ENCODE data around the gene RAMP1. TPM values are rescaled to one million over a fixed set of nuclear protein-coding genes. Genes with fewer than 3 reads are reported as not detected.

RAMP1 gene
- total RNA-seq, 1 donor from 2014 or later: 2.1 TPM

GRCh38 chr2:237863689-237864443 lies 4.4 kb downstream of the RAMP1 start:
- Mint-ChIP-seq H3K27me3 (ENCODE audit: low read depth) (peaks cover 36% of the 10 kb centered on the region), H3K27ac (no peak overlapping the region), H3K36me3 (no peaks in the 10 kb centered on the region), H3K4me3 (no peak overlapping the region), H3K4me1 (peaks cover 39% of the 10 kb centered on the region), H3K9me3 (no peaks in the 10 kb centered on the region)
- no peak for TF ChIP-seq CTCF (IDR thresholded peaks at IDR 0.05; ENCODE audit: unreplicated experiment)
- DNase-seq (ENCODE audit: low spot score in 2 of 2, unreplicated experiment in 2 of 2): no peak

- Mint-ChIP-seq H3K4me1 (peaks cover 36% of the 10 kb centered on the region), H3K9me3 (no peaks in the 10 kb centered on the region), H3K4me3 (no peak overlapping the region), H3K36me3 (no peaks in the 10 kb centered on the region), H3K27ac (peak overlapping the region; percentile 51), H3K27me3 (ENCODE audit: low read depth) (peaks cover 33% of the 10 kb centered on the region)
- DNase-seq (ENCODE audit: low spot score in 2 of 2, unreplicated experiment in 2 of 2): no peak
- no peak for TF ChIP-seq CTCF (IDR thresholded peaks at IDR 0.05; ENCODE audit: unreplicated experiment)
Observed at GRCh38 chr2:237864444-237864931, 5.1 kb downstream of the RAMP1 start.

GRCh38 chr2:237864940-237865622 lies 5.7 kb downstream of the RAMP1 start:
- Mint-ChIP-seq H3K27ac (peak overlapping the region; percentile 74), H3K27me3 (ENCODE audit: low read depth) (peaks cover 28% of the 10 kb centered on the region), H3K4me1 (peaks cover 33% of the 10 kb centered on the region), H3K36me3 (no peaks in the 10 kb centered on the region), H3K4me3 (no peak overlapping the region), H3K9me3 (no peaks in the 10 kb centered on the region)
- TF ChIP-seq CTCF (IDR thresholded peaks at IDR 0.05; ENCODE audit: unreplicated experiment): no peak
- no peak for DNase-seq (ENCODE audit: low spot score in 2 of 2, unreplicated experiment in 2 of 2)

GRCh38 chr2:237865623-237866041 lies 6.2 kb downstream of the RAMP1 start:
- Mint-ChIP-seq H3K4me1 (peaks cover 27% of the 10 kb centered on the region), H3K9me3 (no peaks in the 10 kb centered on the region), H3K27me3 (ENCODE audit: low read depth) (peaks cover 23% of the 10 kb centered on the region), H3K36me3 (no peaks in the 10 kb centered on the region), H3K27ac (peak overlapping the region; percentile 74), H3K4me3 (no peak overlapping the region)
- no peak for DNase-seq (ENCODE audit: low spot score in 2 of 2, unreplicated experiment in 2 of 2)
- TF ChIP-seq CTCF (IDR thresholded peaks at IDR 0.05; ENCODE audit: unreplicated experiment): no peak

- Mint-ChIP-seq H3K9me3 (no peaks in the 10 kb centered on the region), H3K4me1 (peaks cover 27% of the 10 kb centered on the region), H3K27me3 (ENCODE audit: low read depth) (peaks cover 18% of the 10 kb centered on the region), H3K27ac (peak overlapping the region; percentile 74), H3K36me3 (no peaks in the 10 kb centered on the region), H3K4me3 (no peak overlapping the region)
- no peak for DNase-seq (ENCODE audit: low spot score in 2 of 2, unreplicated experiment in 2 of 2)
- TF ChIP-seq CTCF (IDR thresholded peaks at IDR 0.05; ENCODE audit: unreplicated experiment): no peak
Observed at GRCh38 chr2:237866101-237866621, 6.7 kb downstream of the RAMP1 start.
